B cell (primary cell): ENCODE results near the gene TAS2R43. TPM values are rescaled to one million over a fixed set of nuclear protein-coding genes. Genes with fewer than 3 reads are reported as not detected.

Source experiments
- ATAC-seq: fragments of 200-7000 bp; cut with Tn5 transposase; one replicate; pipeline ENCODE4 v1.10.0; 2021; ENCODE audit warnings: low read depth, mild to moderate bottlenecking, moderate number of reproducible peaks, moderate library complexity
- CTCF ChIA-PET: fragments of 350-600 bp; sonication (Branson Sonifier 250); formaldehyde crosslinking; loops from one replicate; lab custom pipeline; 2021; ENCODE audit warnings: antibody characterized with exemption, inconsistent platforms; lab: Charles Lee
- POLR2A ChIA-PET: fragments of 350-600 bp; sonication (Branson Sonifier 250); formaldehyde crosslinking; loops from one replicate; lab custom pipeline; 2021; ENCODE audit warnings: antibody characterized with exemption; lab: Charles Lee
- DNase-seq: peaks from one replicate; pipeline ENCODE4 v3.0.0; 2013
- H2AFZ ChIP-seq: 2 replicates; pipeline ENCODE4 v1.6.1; 2012; ENCODE audit warnings: mild to moderate bottlenecking, low read depth, low read length; ENCODE audit not compliant: insufficient read depth, poor library complexity, severe bottlenecking
- H3K27ac ChIP-seq, 2 donors: 1 replicate in 1 of 2; 2 replicates in 1 of 2; pipeline ENCODE4 v1.5.1; 2012 to 2013; ENCODE audit warnings: low read length in 2 of 2, mild to moderate bottlenecking in 2 of 2, moderate library complexity in 1 of 2
- H3K27me3 ChIP-seq, 4 experiments: fragments of 200-600 bp in 1 of 4; sonication (generic) in 1 of 4; replicated peaks in 1 of 4; 1 replicate in 2 of 4; 2 replicates in 2 of 4; pipeline versions ENCODE4 v1.6.1 to v1.7.0; 2013 to 2016; ENCODE audit warnings: low read length in 3 of 4, mild to moderate bottlenecking in 2 of 4, mixed read lengths in 1 of 4, moderate library complexity in 1 of 4; ENCODE audit not compliant: insufficient read depth in 4 of 4, control insufficient read depth in 3 of 4; ENCODE audit errors: control extremely low read depth in 1 of 4
- H3K36me3 ChIP-seq, 2 experiments: replicated peaks in 1 of 2; 1 replicate in 1 of 2; 2 replicates in 1 of 2; pipeline versions ENCODE4 v1.6.1 to v1.7.1; 2013; ENCODE audit warnings: low read length in 1 of 2; ENCODE audit not compliant: insufficient read depth in 2 of 2, control insufficient read depth in 1 of 2; ENCODE audit errors: control extremely low read depth in 1 of 2, extremely low read depth in 1 of 2
- H3K4me1 ChIP-seq, 2 donors: fragments of 200-600 bp in 1 of 2; sonication (generic) in 1 of 2; 1 replicate in 1 of 2; 2 replicates in 1 of 2; pipeline versions ENCODE4 v1.5.1 to v1.6.1; 2013 to 2017; ENCODE audit warnings: low read length in 2 of 2; ENCODE audit not compliant: control insufficient read depth in 2 of 2, insufficient read depth in 2 of 2
- H3K4me2 ChIP-seq: replicated peaks from 2 replicates; pipeline ENCODE3; 2012; ENCODE audit warnings: mild to moderate bottlenecking, low read depth, low read length; ENCODE audit not compliant: poor library complexity, severe bottlenecking
- H3K4me3 ChIP-seq, 5 experiments: fragments of 200-600 bp in 1 of 5; sonication (generic) in 1 of 5; 1 replicate in 3 of 5; 2 replicates in 2 of 5; pipeline versions ENCODE4 v1.5.1 to v1.7.0; 2011 to 2016; ENCODE audit warnings: low read length in 4 of 5, mild to moderate bottlenecking in 4 of 5, low read depth in 2 of 5, control low read depth in 1 of 5, moderate library complexity in 1 of 5; ENCODE audit not compliant: insufficient read depth in 1 of 5; ENCODE audit errors: control extremely low read depth in 1 of 5, extremely low read depth in 1 of 5
- H3K79me2 ChIP-seq: fragments of 200-600 bp; sonication (generic); one replicate; pipeline ENCODE4 v1.6.0; 2016; ENCODE audit warnings: low read length; ENCODE audit not compliant: control insufficient read depth, insufficient read depth
- H3K9ac ChIP-seq: fragments of 200-600 bp; sonication (generic); 2 replicates; pipeline ENCODE4 v1.6.1; 2017; ENCODE audit warnings: mild to moderate bottlenecking, low read length, moderate library complexity
- H3K9me3 ChIP-seq, 3 donors: one replicate each; pipeline versions ENCODE4 v1.6.1 to v1.7.1; 2013; ENCODE audit warnings: low read length in 2 of 3; ENCODE audit not compliant: control insufficient read depth in 2 of 3, insufficient read depth in 1 of 3; ENCODE audit errors: control extremely low read depth in 1 of 3
- H4K20me1 ChIP-seq: 2 replicates; pipeline ENCODE4 v1.6.0; 2012; ENCODE audit warnings: mild to moderate bottlenecking, low read length; ENCODE audit not compliant: insufficient read depth, control insufficient read depth, poor library complexity, severe bottlenecking
- H3K27ac Mint-ChIP-seq: one replicate; pipeline ENCODE4 v1.8.0; 2021; ENCODE audit warnings: mixed read lengths
- H3K27me3 Mint-ChIP-seq: one replicate; pipeline ENCODE4 v1.8.0; 2021; ENCODE audit warnings: mixed read lengths
- H3K4me1 Mint-ChIP-seq: one replicate; pipeline ENCODE4 v1.8.0; 2021; ENCODE audit warnings: mixed read lengths
- H3K4me3 Mint-ChIP-seq: one replicate; pipeline ENCODE4 v1.8.0; 2021; ENCODE audit warnings: mixed read lengths
- H3K9me3 Mint-ChIP-seq: one replicate; pipeline ENCODE4 v1.8.0; 2022; ENCODE audit warnings: mixed read lengths; ENCODE audit not compliant: insufficient read depth
- CTCF ChIP-seq: fragments of 200-600 bp; IDR thresholded peaks from one replicate; pipeline ENCODE4 v1.8.0; 2022; ENCODE audit warnings: antibody characterized with exemption, mild to moderate bottlenecking
- EZH2 ChIP-seq: IDR thresholded peaks from 2 replicates; pipeline ENCODE4 v1.6.1; 2012; ENCODE audit warnings: borderline replicate concordance, low read depth, mild to moderate bottlenecking, moderate library complexity, low read length; ENCODE audit not compliant: insufficient read depth, poor library complexity, severe bottlenecking
- WGBS: methylation state at CpG from one replicate; pipeline ENCODE4 v1.1.5; 2013; ENCODE audit warnings: missing lambda C conversion rate; ENCODE audit not compliant: insufficient coverage; 5-methylcytosine and 5-hydroxymethylcytosine counted together
- intact Hi-C: fragments of 100-400 bp; cut with micrococcal nuclease; formaldehyde crosslinking; loops from one replicate; pipeline ENCODE4 v1.10.0; 2022
- polyA plus RNA-seq: library from polyadenylated mRNA; depleted of rRNA; stranded (reverse); fragments of >200 nt; gene quantifications from 2 replicates; pipeline ENCODE4 v1.2.3, GENCODE V29; 2012
- total RNA-seq, 2 donors: library from RNA; stranded (reverse); fragments of 120-200 nt in 1 of 2; gene quantifications; 1 replicate in 1 of 2; 2 replicates in 1 of 2; pipeline versions ENCODE4 v1.2.3 to v1.2.4, GENCODE V29; 2013 to 2022

Gene TAS2R43
- total and polyA plus RNA-seq, 2 donors (not counting 1 experiment from before 2014, with no cell fraction given), result 5.0 TPM; not detected in 1

DNA sequence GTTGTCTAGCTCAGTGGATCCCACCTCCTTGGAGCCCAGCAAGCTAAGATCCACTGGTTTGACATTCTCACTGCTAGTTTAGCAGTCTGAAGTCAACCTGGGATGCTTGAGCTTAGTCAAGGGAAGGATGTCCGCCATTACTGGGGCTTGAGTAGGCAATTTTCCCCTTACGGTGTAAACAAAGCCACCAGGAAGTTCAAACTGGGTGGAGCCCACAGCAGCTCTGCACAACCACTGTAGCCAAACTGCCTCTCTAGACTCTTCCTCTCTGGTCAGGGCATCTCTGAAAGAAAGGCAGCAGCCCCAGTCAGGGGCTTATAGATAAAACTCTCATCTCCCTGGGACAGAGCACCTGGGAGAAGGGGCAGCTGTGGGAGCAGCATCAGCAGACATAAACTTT is 16.7 kb upstream of the TAS2R43 start:
- Histone ChIP-seq H3K9me3 (peaks cover 0 to 11% (median 5%) of the 10 kb centered on the region in 3 donors), H3K4me2 (peak overlapping the region; percentile 19), H3K4me1 (peaks cover 12 to 16% of the 10 kb centered on the region in 2 donors), H4K20me1 (peaks cover 14% of the 10 kb centered on the region), H3K27me3 (no peaks in the 10 kb centered on the region), H3K27ac (no peak overlapping the region), H2AFZ (no peak overlapping the region), H3K79me2 (peaks cover 63% of the 10 kb centered on the region), H3K4me3 (no peak overlapping the region), H3K9ac (no peak overlapping the region), H3K36me3 (peaks cover 2% of the 10 kb centered on the region in 2 experiments)
- TF ChIP-seq CTCF (no peak), EZH2 (no peak)
- no peak for DNase-seq
- no peak for ATAC-seq
- peaks cover 6% of the 10 kb centered on the region for H3K9me3 Mint-ChIP-seq
- no peaks in the 10 kb centered on the region for H3K27me3 Mint-ChIP-seq
- POLR2A ChIA-PET, result no interaction called here
- WGBS, result 61% methylated on average over 2 of the region's 2 CpGs
- peaks cover 54% of the 10 kb centered on the region for H3K4me1 Mint-ChIP-seq
- CTCF ChIA-PET, result no interaction called here
- no peak overlapping the region for H3K27ac Mint-ChIP-seq
- intact Hi-C loops, result no loop called here
- peak overlapping the region; percentile 20 for H3K4me3 Mint-ChIP-seq

DNA sequence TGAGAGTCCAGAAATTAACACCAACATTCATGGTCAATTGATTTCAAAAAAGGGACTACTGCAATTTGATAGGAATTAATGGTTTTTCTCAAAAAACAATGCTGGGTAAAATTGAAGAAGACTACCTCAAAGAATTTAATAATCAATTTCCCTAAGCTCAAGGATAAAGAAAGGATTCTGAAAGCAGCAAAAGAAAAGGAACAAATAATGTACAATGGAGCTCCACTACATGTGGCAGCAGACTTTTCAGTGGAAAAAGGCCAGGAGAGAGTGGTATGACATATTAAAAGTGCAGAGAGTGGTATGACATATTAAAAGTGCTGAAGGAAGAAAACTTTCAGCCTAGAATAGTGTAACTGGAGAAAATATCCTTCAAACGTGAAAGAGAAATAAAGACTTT is 15.6 kb upstream of the TAS2R43 start:
- ATAC-seq, result no peak
- no peak for TF ChIP-seq EZH2
- no peak for TF ChIP-seq CTCF
- Histone ChIP-seq H2AFZ (no peak overlapping the region), H3K4me1 (peaks cover 12 to 16% of the 10 kb centered on the region in 2 donors), H3K9ac (no peak overlapping the region), H3K9me3 (peaks cover 0 to 11% (median 8%) of the 10 kb centered on the region in 3 donors), H3K4me3 (no peak overlapping the region), H3K79me2 (peaks cover 54% of the 10 kb centered on the region), H4K20me1 (peaks cover 10% of the 10 kb centered on the region), H3K27ac (no peak overlapping the region), H3K27me3 (no peaks in the 10 kb centered on the region), H3K4me2 (no peak overlapping the region), H3K36me3 (peaks cover 2% of the 10 kb centered on the region in 2 experiments)
- WGBS, result no CpG with 5 or more reads among the region's 1 CpG
- Mint-ChIP-seq H3K27ac (no peak overlapping the region), H3K9me3 (peaks cover 3% of the 10 kb centered on the region), H3K27me3 (no peaks in the 10 kb centered on the region), H3K4me1 (peaks cover 44% of the 10 kb centered on the region), H3K4me3 (no peak overlapping the region)
- DNase-seq, result no peak
- ChIA-PET POLR2A (no interaction called here), CTCF (no interaction called here)
- intact Hi-C loops, result no loop called here
